CD4-positive, alpha-beta T cell (primary cell): Measurements from ENCODE around the gene WDR59. TPM values are rescaled to one million over a fixed set of nuclear protein-coding genes. Genes with fewer than 3 reads are reported as not detected.
"Not testable (repeated sequence)": the region's sequence is repeated elsewhere in the genome, so short reads cannot be mapped to it uniquely, and the experiment has no call there.

Experiments
- ATAC-seq: fragments of 200-7000 bp; cut with Tn5 transposase; one replicate; pipeline ENCODE4 v1.10.0; 2022; ENCODE audit warnings: mild to moderate bottlenecking; ENCODE audit not compliant: poor library complexity
- CTCF ChIA-PET: fragments of 350-600 bp; sonication (Branson Sonifier 250); formaldehyde crosslinking; loops from one replicate; lab custom pipeline; 2021; ENCODE audit warnings: antibody characterized with exemption, inconsistent platforms; lab: Charles Lee
- POLR2A ChIA-PET: fragments of 350-600 bp; sonication (Branson Sonifier 250); formaldehyde crosslinking; loops from one replicate; lab custom pipeline; 2021; ENCODE audit warnings: antibody characterized with exemption, inconsistent platforms; lab: Charles Lee
- DNase-seq, 14 experiments: peaks; one replicate each; pipeline ENCODE4 v3.0.0-alpha.2; 2013 to 2020; ENCODE audit warnings: mixed read lengths in 2 of 14
- H3K27ac ChIP-seq, 2 donors: one replicate each; pipeline versions ENCODE4 v1.5.1 to v1.7.0; 2013; ENCODE audit warnings: low read length in 2 of 2, low read depth in 1 of 2, mild to moderate bottlenecking in 1 of 2
- H3K27me3 ChIP-seq, 2 experiments: 1 replicate in 1 of 2; 2 replicates in 1 of 2; pipeline versions ENCODE4 v1.6.1 to v1.7.0; 2013; ENCODE audit warnings: low read length in 2 of 2, control low read depth in 1 of 2, mild to moderate bottlenecking in 1 of 2, moderate library complexity in 1 of 2; ENCODE audit not compliant: insufficient read depth in 2 of 2, control insufficient read depth in 1 of 2
- H3K36me3 ChIP-seq: one replicate; pipeline ENCODE4 v1.6.1; 2013; ENCODE audit warnings: low read length, control low read depth; ENCODE audit not compliant: insufficient read depth
- H3K4me1 ChIP-seq: one replicate; pipeline ENCODE4 v1.6.1; 2013; ENCODE audit warnings: low read length, control low read depth; ENCODE audit not compliant: insufficient read depth
- H3K4me3 ChIP-seq: one replicate; pipeline ENCODE4 v1.5.1; 2013; ENCODE audit warnings: mild to moderate bottlenecking, low read length, moderate library complexity
- H3K9me3 ChIP-seq, 2 experiments: 1 replicate in 1 of 2; 2 replicates in 1 of 2; pipeline versions ENCODE4 v1.6.1 to v1.7.0; 2013; ENCODE audit warnings: low read length in 2 of 2, mild to moderate bottlenecking in 2 of 2, control low read depth in 1 of 2, moderate library complexity in 1 of 2; ENCODE audit not compliant: control insufficient read depth in 1 of 2, insufficient read depth in 1 of 2
- H3K27ac Mint-ChIP-seq: one replicate; pipeline ENCODE4 v1.8.0; 2020; ENCODE audit warnings: mixed read lengths
- H3K27me3 Mint-ChIP-seq: one replicate; pipeline ENCODE4 v1.8.0; 2021; ENCODE audit warnings: mixed read lengths
- H3K36me3 Mint-ChIP-seq: one replicate; pipeline ENCODE4 v1.8.0; 2021; ENCODE audit warnings: low read depth, mixed read lengths
- H3K4me1 Mint-ChIP-seq: one replicate; pipeline ENCODE4 v1.8.0; 2021; ENCODE audit warnings: low read depth, mixed read lengths
- H3K4me3 Mint-ChIP-seq: one replicate; pipeline ENCODE4 v1.8.0; 2020; ENCODE audit warnings: mild to moderate bottlenecking, mixed read lengths
- H3K9me3 Mint-ChIP-seq: one replicate; pipeline ENCODE4 v1.8.0; 2020; ENCODE audit warnings: mixed read lengths
- intact Hi-C, 2 experiments: fragments of 100-400 bp; cut with DNase I in 1 of 2; cut with micrococcal nuclease in 1 of 2; formaldehyde crosslinking; loops; one replicate each; pipeline versions ENCODE4 v1.15.1 to v1.9.0; 2023 to 2025; cut with DNase I, micrococcal nuclease
- total RNA-seq, 174 experiments: library from RNA in 2 of 174; stranded (reverse) in 2 of 174; gene quantifications; one replicate each; pipeline ENCODE4 v1.2.3 and lab custom pipeline; 2021 to 2026
- TF ChIP-seq, protein P1 (sequence below): fragments of 200-600 bp; IDR thresholded peaks from one replicate; pipeline ENCODE4 v1.8.0; 2022; ENCODE audit warnings: antibody characterized with exemption, mild to moderate bottlenecking

WDR59 gene
- total RNA-seq, 2 experiments from 2014 or later = 60.2 to 67.2 TPM

DNA sequence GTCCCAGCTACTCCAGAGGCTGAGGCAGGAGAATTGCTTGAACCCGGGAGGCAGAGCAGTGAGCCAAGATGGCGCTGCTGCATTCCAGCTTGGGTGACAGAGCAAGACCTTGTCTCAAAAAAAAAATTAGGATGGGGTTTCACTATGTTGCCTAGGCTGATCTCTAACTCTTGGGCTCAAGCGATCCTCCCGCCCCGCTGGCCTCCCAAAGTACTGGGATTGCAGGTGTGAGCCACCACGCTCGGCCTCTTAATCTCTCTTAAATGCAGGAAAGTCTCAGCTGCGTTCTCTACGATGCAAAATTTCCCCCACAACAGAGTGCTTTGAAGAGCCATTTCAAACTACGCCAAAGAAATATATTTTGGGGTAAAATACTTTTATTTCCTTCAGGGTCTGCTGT is 5.9 kb upstream of the WDR59 start:
- DNase-seq = no peak
- Histone ChIP-seq H3K4me3 (no peak overlapping the region), H3K36me3 (no peaks in the 10 kb centered on the region), H3K9me3 (no peaks in the 10 kb centered on the region), H3K4me1 (no peaks in the 10 kb centered on the region), H3K27me3 (no peaks in the 10 kb centered on the region), H3K27ac (no peak overlapping the region)
- CTCF ChIA-PET = no interaction called here
- POLR2A ChIA-PET = no interaction called here
- no peak overlapping the region for H3K27ac Mint-ChIP-seq
- TF ChIP-seq, protein P1, sequence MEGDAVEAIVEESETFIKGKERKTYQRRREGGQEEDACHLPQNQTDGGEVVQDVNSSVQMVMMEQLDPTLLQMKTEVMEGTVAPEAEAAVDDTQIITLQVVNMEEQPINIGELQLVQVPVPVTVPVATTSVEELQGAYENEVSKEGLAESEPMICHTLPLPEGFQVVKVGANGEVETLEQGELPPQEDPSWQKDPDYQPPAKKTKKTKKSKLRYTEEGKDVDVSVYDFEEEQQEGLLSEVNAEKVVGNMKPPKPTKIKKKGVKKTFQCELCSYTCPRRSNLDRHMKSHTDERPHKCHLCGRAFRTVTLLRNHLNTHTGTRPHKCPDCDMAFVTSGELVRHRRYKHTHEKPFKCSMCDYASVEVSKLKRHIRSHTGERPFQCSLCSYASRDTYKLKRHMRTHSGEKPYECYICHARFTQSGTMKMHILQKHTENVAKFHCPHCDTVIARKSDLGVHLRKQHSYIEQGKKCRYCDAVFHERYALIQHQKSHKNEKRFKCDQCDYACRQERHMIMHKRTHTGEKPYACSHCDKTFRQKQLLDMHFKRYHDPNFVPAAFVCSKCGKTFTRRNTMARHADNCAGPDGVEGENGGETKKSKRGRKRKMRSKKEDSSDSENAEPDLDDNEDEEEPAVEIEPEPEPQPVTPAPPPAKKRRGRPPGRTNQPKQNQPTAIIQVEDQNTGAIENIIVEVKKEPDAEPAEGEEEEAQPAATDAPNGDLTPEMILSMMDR = no peak
- no peaks in the 10 kb centered on the region for H3K36me3 Mint-ChIP-seq
- no peaks in the 10 kb centered on the region for H3K9me3 Mint-ChIP-seq
- ATAC-seq = no peak
- intact Hi-C loops = loop anchor here in 1 of 2 experiments (10.0 kb wide), 1 partner anchor 696 kb away; the partner anchor contains the start of gene PSMD7
- H3K4me1 Mint-ChIP-seq = no peaks in the 10 kb centered on the region
- no peaks in the 10 kb centered on the region for H3K27me3 Mint-ChIP-seq
- no peak overlapping the region for H3K4me3 Mint-ChIP-seq

DNA sequence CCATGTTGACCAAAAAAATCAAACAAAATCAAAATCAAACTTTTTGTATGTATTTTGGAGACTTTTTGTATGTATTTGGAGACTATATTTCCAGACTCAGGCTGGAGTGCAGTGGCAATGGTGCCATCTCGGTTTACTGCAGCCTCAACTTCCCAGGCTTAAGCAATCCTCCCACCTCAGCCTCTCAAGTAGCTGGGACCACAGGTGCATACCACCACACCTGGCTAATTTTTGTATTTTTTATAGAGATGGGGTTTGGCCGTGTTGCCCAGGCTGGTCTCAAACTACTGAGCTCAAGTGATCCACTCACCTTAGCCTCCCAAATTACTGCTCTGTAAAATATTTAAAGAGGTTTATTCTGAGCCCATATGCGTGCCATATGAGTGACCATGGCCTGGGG is 4.9 kb upstream of the WDR59 start:
- H3K9me3 ChIP-seq, H3K4me3 ChIP-seq, H3K36me3 Mint-ChIP-seq, DNase-seq, H3K4me1 ChIP-seq, H3K27ac ChIP-seq, H3K27ac Mint-ChIP-seq, ATAC-seq, POLR2A ChIA-PET, H3K9me3 Mint-ChIP-seq, H3K4me3 Mint-ChIP-seq, H3K4me1 Mint-ChIP-seq, H3K36me3 ChIP-seq, H3K27me3 ChIP-seq, H3K27me3 Mint-ChIP-seq, CTCF ChIA-PET: not testable (repeated sequence)
- intact Hi-C loops = loop anchor here (10.0 kb wide), 4 partner anchors 285 to 695 kb away; partner anchors contain the start of genes ADAT1 (in 2 of the 2), MLKL (in 2 of the 2), CFDP1 (in 1 of the 2) and PSMD7 (in 1 of the 2)

- Histone ChIP-seq H3K9me3 (no peaks in the 10 kb centered on the region), H3K27ac (no peak overlapping the region), H3K4me3 (no peak overlapping the region), H3K4me1 (peaks cover 23% of the 10 kb centered on the region), H3K36me3 (no peaks in the 10 kb centered on the region), H3K27me3 (no peaks in the 10 kb centered on the region)
- POLR2A ChIA-PET = no interaction called here
- DNase-seq (no peak), ATAC-seq (no peak)
- TF ChIP-seq, protein P1 = no peak
- intact Hi-C loops = loop anchor here (10.0 kb wide), 3 partner anchors 282 to 638 kb away; partner anchors contain the start of genes ADAT1 (in 2 of the 2), MLKL (in 2 of the 2) and CFDP1 (in 1 of the 2)
- H3K9me3 Mint-ChIP-seq = no peaks in the 10 kb centered on the region
- no peak overlapping the region for H3K4me3 Mint-ChIP-seq
- peaks cover 5% of the 10 kb centered on the region for H3K36me3 Mint-ChIP-seq
- H3K4me1 Mint-ChIP-seq = peaks cover 21% of the 10 kb centered on the region
- no peaks in the 10 kb centered on the region for H3K27me3 Mint-ChIP-seq
- no peak overlapping the region for H3K27ac Mint-ChIP-seq
- CTCF ChIA-PET = interaction anchor here (0.5 to 2.6 kb wide), 3 partner anchors 11 to 187 kb away, joined by 4 to 15 read pairs (median 8); partner anchors contain the start of gene ZNRF1
Observed at GRCh38 chr16:74987027-74987681, 2.2 kb upstream of the WDR59 start.
